DND-41 (cell line): ENCODE results near the gene FABP7.
A peak's percentile ranks its signal among the peaks of the same experiment; 100 is the strongest.

Experiments used
- ATAC-seq: fragments of 200-7000 bp; cut with Tn5 transposase; 3 replicates; pipeline ENCODE4 v1.9.1; 2021; ENCODE audit warnings: low read depth; ENCODE audit not compliant: insufficient read depth
- DNase-seq: peaks from one replicate; pipeline ENCODE4 v3.0.0-alpha.2; 2020
- H2AFZ ChIP-seq: 2 replicates; pipeline ENCODE4 v1.6.0; 2012; ENCODE audit warnings: low read depth, low read length
- H3K27ac ChIP-seq: 2 replicates; pipeline ENCODE4 v1.5.1; 2012; ENCODE audit warnings: low read length, inconsistent platforms
- H3K27me3 ChIP-seq: fragments of 200-600 bp; sonication (generic); 2 replicates; pipeline ENCODE4 v1.6.0; 2012; ENCODE audit warnings: low read length, mild to moderate bottlenecking, inconsistent platforms; ENCODE audit not compliant: insufficient read depth, poor library complexity
- H3K36me3 ChIP-seq: 2 replicates; pipeline ENCODE4 v1.5.1; 2012; ENCODE audit warnings: low read length, inconsistent platforms; ENCODE audit not compliant: insufficient read depth
- H3K4me1 ChIP-seq: 2 replicates; pipeline ENCODE4 v1.5.1; 2012; ENCODE audit warnings: mild to moderate bottlenecking, low read length; ENCODE audit not compliant: insufficient read depth
- H3K4me2 ChIP-seq: 2 replicates; pipeline ENCODE4 v1.6.0; 2012; ENCODE audit warnings: mild to moderate bottlenecking, moderate library complexity, low read length, inconsistent platforms; ENCODE audit not compliant: insufficient read depth
- H3K4me3 ChIP-seq, 2 experiments: fragments of 200-600 bp in 1 of 2; shearing (Covaris generic) in 1 of 2; 2 replicates each; pipeline ENCODE4 v1.5.1; 2012 to 2016; ENCODE audit warnings: inconsistent platforms in 2 of 2, low read length in 2 of 2, mild to moderate bottlenecking in 2 of 2, low read depth in 1 of 2, moderate library complexity in 1 of 2
- H3K79me2 ChIP-seq: 2 replicates; pipeline ENCODE4 v1.6.0; 2012; ENCODE audit warnings: low read length, inconsistent platforms; ENCODE audit not compliant: insufficient read depth
- H3K9ac ChIP-seq: 2 replicates; pipeline ENCODE4 v1.6.0; 2012; ENCODE audit warnings: low read depth, mild to moderate bottlenecking, inconsistent platforms, low read length, moderate library complexity
- H3K9me3 ChIP-seq: 2 replicates; pipeline ENCODE4 v1.5.1; 2012; ENCODE audit warnings: low read length, moderate library complexity, mild to moderate bottlenecking, inconsistent platforms; ENCODE audit not compliant: insufficient read depth, severe bottlenecking
- H4K20me1 ChIP-seq: 2 replicates; pipeline ENCODE4 v1.6.0; 2012; ENCODE audit warnings: low read length; ENCODE audit not compliant: insufficient read depth
- CTCF ChIP-seq: IDR thresholded peaks from 2 replicates; pipeline ENCODE4 v1.5.1; 2012; ENCODE audit warnings: borderline replicate concordance, low read length, moderate library complexity, mild to moderate bottlenecking; ENCODE audit not compliant: poor library complexity, severe bottlenecking; ENCODE audit errors: extremely low read depth
- EZH2 ChIP-seq: IDR thresholded peaks from 3 replicates; pipeline ENCODE4 v1.6.1; 2012; ENCODE audit warnings: borderline replicate concordance, low read depth, mild to moderate bottlenecking, moderate library complexity, low read length, inconsistent platforms; ENCODE audit not compliant: severe bottlenecking

Gene FABP7

GRCh38 chr6:122753688-122754056 lies 25.8 kb upstream of the FABP7 start:
- Histone ChIP-seq H3K4me1 (peaks cover 27% of the 10 kb centered on the region), H3K36me3 (no peaks in the 10 kb centered on the region), H3K27me3 (no peaks in the 10 kb centered on the region), H3K79me2 (no peaks in the 10 kb centered on the region), H4K20me1 (no peaks in the 10 kb centered on the region), H3K9me3 (no peaks in the 10 kb centered on the region), H3K4me2 (no peak overlapping the region), H2AFZ (no peak overlapping the region), H3K27ac (no peak overlapping the region), H3K4me3 (no peak overlapping the region), H3K9ac (no peak overlapping the region)
- DNase-seq (no peak), ATAC-seq (no peak)
- TF ChIP-seq EZH2, result no peak

GRCh38 chr6:122754191-122754731 lies 25.3 kb upstream of the FABP7 start:
- Histone ChIP-seq H3K79me2 (no peaks in the 10 kb centered on the region), H3K4me2 (no peak overlapping the region), H3K27ac (no peak overlapping the region), H3K9me3 (no peaks in the 10 kb centered on the region), H3K9ac (no peak overlapping the region), H3K36me3 (no peaks in the 10 kb centered on the region), H3K4me1 (peaks cover 27% of the 10 kb centered on the region), H4K20me1 (no peaks in the 10 kb centered on the region), H3K27me3 (no peaks in the 10 kb centered on the region), H3K4me3 (no peak overlapping the region), H2AFZ (0 out of 2 replicates have a peak overlapping the region, but pooled peaks have one; percentile 10)
- ATAC-seq, result no peak
- TF ChIP-seq EZH2 (no peak), CTCF (no peak)
- DNase-seq, result no peak

- H3K9ac ChIP-seq, result no peak overlapping the region
- H3K27ac ChIP-seq, result no peak overlapping the region
- H3K27me3 ChIP-seq, result no peaks in the 10 kb centered on the region
- H2AFZ ChIP-seq, result no peak overlapping the region
- TF ChIP-seq CTCF (no peak), EZH2 (no peak)
- no peaks in the 10 kb centered on the region for H4K20me1 ChIP-seq
- H3K9me3 ChIP-seq, result no peaks in the 10 kb centered on the region
- H3K4me1 ChIP-seq, result peaks cover 18% of the 10 kb centered on the region
- H3K79me2 ChIP-seq, result no peaks in the 10 kb centered on the region
- H3K36me3 ChIP-seq, result no peaks in the 10 kb centered on the region
- ATAC-seq (no peak), DNase-seq (no peak)
- no peak overlapping the region for H3K4me3 ChIP-seq
- H3K4me2 ChIP-seq, result no peak overlapping the region
Measured at GRCh38 chr6:122755901-122756300, 23.6 kb upstream of the FABP7 start.

GRCh38 chr6:122758927-122759334 lies 20.6 kb upstream of the FABP7 start:
- Histone ChIP-seq H3K27me3 (no peaks in the 10 kb centered on the region), H2AFZ (no peak overlapping the region), H3K79me2 (no peaks in the 10 kb centered on the region), H3K4me3 (no peak overlapping the region), H3K9ac (no peak overlapping the region), H4K20me1 (no peaks in the 10 kb centered on the region), H3K36me3 (no peaks in the 10 kb centered on the region), H3K27ac (no peak overlapping the region), H3K4me1 (no peaks in the 10 kb centered on the region; the same call in 1 of the 2 replicates), H3K9me3 (no peaks in the 10 kb centered on the region), H3K4me2 (no peak overlapping the region)
- DNase-seq (no peak), ATAC-seq (no peak)
- TF ChIP-seq CTCF, result no peak
- no peak for TF ChIP-seq EZH2
